GM19240 (cell line): ENCODE measurements around the gene RNF187.
"Not testable (repeated sequence)": the region's sequence is repeated elsewhere in the genome, so short reads cannot be mapped to it uniquely, and the experiment has no call there.

Experiments used
- DNase-seq: peaks from one replicate; pipeline ENCODE4 v3.0.0; 2011; ENCODE audit warnings: low spot score; ENCODE audit not compliant: insufficient read length

The RNF187 gene

DNA sequence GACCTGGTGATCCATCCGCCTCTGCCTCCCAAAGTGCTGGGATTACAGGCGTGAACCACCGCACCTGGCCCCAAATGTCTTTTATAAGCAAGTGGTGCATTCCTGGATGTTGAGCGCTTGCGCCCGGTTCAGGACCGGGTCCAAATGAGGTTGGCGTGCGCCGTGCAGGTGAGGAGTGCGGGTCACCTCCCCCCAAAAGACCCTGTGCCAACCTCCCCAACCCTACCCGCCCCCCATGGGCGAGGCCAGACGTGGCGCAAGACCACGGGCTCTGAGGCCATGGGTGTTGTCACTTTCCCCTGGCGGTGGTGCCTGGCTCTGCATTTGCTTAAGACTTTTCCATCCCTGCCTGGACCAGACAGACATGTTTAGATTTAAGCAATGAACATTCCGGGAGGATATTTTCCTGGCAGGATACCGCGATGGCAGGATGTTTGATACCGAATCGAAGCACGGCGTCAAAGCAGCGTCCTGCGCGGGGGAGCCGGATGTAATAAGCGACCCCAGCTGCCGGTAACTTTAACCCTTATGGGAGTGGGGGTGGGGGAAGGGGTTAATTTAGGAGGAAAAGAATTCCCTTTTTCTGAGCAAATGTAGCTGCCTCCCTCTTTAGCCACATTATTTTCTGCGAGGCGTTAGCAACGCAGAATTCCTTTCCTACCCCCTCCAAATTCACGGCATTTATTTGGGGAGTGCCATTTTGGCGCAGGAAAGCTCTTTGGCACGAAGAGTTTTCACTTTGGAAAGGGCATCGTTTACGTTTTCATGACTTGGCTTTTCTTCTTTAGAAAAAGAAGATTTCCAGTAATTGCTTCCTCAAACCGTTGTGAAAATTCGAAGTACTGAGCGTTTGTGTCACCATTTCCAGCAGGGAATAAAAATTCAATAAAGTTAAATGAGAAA is 27.8 kb upstream of the RNF187 start:
- DNase-seq: peak; percentile 30

DNA sequence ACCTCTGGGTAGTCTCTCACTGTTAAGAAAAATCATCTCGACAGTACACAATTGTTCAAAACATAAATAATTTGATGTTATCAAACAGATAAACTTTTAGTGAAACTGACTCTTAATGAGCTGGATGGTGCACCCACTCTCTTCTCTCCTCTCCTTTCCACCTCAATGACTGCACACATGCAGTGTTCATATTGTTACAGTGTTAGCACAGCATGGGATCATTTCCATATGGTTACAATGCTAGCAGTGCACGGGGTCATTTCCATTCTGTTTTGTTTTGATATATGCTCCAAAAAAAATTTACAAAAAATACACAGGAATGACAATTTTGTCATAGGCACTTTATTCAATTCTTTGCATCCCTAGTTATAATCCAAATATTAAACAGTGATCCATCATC is 26.4 kb upstream of the RNF187 start:
- no peak for DNase-seq

DNA sequence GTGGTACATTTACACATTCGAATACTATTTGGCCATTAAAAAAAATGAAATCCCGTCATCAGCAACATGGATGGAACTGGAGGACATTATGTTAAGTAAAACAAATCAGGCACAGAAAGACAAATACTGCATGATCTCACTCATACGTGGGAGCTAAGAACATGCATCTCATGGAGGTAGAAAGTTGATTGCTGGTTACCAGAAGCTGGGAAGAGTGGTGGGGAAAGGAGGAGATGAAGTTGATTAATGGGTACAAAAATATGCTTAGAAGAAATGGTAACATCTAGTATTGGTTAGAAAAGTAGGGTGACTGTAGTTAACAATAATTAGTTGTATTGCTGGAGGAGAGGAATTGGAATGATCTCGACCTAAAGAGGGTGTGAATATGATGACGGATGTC is 24.6 kb upstream of the RNF187 start:
- no peak for DNase-seq

DNA sequence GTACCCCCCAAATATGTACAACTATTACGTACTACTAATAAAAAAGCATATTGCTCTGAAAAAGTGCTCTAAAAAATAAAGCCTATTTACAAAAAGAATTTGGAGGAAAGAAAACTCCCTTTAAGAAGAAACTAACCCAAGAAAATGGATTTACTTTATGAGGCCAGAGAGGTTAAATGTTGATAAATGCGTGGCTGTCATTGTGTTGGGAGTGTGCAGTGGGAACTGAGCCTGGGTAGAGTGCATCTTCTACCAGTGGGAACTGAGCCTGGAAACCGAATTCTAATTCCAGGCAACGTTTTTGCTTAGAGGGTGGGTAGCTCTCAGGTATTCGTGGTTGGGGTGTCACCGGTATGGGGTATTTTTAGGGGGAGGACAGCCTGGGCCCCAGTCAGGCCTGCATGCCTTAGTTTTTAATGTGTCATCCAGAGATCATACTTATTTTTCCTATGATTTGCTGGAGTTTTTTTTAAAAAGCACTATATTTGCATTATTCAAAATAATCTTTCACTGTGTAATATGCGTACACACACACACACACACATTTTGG is 24.1 kb upstream of the RNF187 start:
- no peak for DNase-seq

DNA sequence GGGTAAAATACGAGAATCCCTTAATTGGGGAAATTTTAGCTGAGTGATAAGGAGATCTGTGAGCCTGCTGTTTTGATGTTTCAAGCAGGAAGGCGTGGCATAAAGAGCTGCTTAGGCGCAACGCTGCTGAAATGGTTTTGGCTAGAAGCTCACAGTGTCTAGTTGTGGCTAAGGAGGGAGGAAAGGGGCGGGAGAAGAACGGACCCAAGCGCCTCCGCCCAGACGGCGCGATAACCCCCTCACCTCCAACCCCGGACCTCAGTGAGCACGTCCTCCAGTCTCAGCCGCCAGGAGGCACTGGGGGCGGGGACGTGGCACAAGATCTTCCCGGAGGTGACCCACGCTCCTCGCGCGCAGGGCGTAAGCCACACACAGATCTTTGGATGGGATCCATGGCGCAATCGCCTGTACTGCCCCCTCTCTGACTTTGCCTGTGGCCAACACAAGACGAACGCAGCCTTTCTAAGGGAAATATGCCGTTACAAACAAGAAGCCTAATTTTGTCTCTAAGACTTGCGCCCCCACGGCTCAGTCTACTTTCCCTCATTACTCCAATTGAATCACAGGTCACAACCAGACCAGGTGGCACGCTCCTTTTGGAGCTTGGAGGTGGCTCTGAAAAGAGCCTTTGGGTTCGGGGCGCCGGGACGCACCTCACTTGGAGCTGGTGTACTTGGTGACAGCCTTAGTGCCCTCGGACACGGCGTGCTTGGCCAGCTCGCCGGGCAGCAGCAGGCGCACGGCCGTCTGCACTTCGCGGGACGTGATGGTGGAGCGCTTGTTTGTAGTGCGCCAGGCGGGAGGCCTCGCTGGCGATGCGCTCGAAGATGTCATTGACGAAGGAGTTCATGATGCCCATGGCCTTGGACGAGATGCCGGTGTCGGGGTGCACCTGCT is 23.4 kb upstream of the RNF187 start:
- DNase-seq: no peak

GRCh38 chr1:228464487-228464983 is 22.6 kb upstream of the RNF187 start:
- peak; percentile 41 for DNase-seq

DNA sequence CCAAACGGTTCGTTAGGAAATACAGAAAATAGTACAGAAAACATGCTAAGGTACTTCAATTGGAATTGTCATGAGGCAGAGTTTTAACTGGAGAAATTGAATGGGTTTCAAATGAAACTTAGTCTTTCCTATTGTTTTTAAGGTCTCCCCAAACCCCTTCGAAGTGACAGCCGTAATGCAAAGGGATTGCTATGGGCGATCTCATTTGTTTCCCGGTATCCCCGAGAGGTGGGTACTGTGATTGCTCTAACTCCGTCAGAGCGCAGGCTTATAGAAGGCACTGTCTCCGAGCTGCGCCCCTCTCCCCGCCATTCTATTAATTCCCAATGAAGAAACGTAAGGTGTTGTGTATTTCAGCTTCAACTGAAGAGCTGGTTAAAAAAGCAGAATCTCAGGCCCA is 22.0 kb upstream of the RNF187 start:
- DNase-seq: no peak

- no peak for DNase-seq
Observed at GRCh38 chr1:228465571-228466146, 21.5 kb upstream of the RNF187 start.

GRCh38 chr1:228468188-228468587 is 19.0 kb upstream of the RNF187 start:
- DNase-seq: not testable (repeated sequence)

DNA sequence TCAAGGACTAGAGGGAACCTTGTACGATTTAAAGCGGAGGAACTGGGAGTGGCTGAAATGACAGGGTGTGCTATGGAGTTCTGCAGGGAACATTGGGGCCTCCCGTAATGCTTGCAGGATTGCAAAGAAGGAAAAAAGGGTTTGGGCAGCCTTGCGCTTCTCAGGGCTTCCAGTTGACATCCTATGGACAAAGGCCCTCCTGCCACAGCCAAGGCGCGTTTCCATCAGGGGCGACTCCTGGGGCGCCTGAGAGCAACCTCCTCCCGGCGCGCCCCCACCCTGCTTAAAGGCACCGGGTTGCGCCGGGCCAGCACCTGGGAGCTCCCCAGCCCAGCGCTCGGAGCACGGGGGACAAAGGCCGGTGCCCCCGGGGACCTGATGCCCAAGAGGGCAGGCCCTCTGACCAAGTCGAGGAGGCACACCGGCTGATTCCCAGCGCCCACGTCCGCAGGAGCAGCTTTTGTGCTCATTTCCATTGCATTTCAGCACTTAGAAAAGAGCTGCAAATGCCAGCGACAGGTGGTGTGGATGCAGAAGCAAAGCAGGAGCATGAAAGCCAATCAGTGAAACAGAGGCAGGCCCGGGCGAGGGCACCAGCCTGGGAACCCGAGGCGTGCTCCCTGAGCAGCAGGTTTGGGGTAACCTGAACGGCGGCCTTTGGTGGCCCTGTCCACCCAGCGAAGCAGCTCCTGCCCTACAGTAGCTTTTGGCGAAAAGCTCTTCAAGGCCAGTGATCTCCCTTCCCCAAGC is 17.6 kb upstream of the RNF187 start:
- DNase-seq: no peak

- no peak for DNase-seq
Observed at GRCh38 chr1:228471154-228471761, 15.9 kb upstream of the RNF187 start.

- DNase-seq: no peak
Observed at GRCh38 chr1:228471762-228472398, 15.3 kb upstream of the RNF187 start.

- no peak for DNase-seq
Observed at GRCh38 chr1:228472655-228473054, 14.5 kb upstream of the RNF187 start.

- no peak for DNase-seq
Observed at GRCh38 chr1:228474507-228474906, 12.7 kb upstream of the RNF187 start.

GRCh38 chr1:228475812-228476211 is 11.4 kb upstream of the RNF187 start:
- no peak for DNase-seq

- no peak for DNase-seq
Observed at GRCh38 chr1:228477263-228477662, 9.9 kb upstream of the RNF187 start.

GRCh38 chr1:228478326-228478725 is 8.9 kb upstream of the RNF187 start:
- no peak for DNase-seq

DNA sequence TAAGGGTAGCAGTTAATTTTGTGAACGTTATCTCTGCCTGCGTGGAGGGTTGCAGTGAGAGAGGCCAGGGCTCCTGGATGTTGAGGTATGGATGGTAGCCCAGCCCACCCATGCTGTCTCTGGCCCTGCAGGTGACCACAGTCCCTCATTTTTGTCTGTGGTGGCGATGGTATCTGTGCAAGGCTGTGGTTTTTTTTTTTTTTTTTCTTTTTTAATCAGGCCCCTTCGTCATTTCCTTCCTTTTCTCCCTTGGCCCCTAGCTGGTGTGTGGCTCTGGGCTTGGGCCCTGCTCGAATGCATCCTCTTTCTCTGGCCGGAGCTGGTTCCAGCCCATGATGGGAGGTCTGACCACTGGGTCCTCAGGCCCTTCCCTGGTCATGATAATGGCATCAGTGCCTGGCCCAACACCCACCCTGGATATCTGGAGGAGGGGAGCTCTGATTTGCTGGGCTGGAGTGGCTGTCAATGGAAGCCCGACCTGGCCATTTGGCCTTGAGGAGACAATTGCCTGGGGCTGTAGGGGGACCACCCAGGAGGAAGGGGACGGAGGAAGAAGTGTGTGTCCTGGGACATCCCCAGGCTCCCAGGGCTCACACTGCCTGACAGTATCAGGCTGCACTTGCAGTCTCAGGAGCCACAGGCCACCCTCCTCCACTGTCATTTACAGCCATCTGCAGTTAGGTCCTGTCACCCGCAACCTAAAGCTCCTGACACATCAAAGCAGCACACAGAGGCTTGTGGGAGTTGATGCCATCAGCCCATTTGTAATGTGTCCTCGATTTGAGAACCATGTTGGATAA is 8.1 kb upstream of the RNF187 start:
- peak; percentile 33 for DNase-seq

DNA sequence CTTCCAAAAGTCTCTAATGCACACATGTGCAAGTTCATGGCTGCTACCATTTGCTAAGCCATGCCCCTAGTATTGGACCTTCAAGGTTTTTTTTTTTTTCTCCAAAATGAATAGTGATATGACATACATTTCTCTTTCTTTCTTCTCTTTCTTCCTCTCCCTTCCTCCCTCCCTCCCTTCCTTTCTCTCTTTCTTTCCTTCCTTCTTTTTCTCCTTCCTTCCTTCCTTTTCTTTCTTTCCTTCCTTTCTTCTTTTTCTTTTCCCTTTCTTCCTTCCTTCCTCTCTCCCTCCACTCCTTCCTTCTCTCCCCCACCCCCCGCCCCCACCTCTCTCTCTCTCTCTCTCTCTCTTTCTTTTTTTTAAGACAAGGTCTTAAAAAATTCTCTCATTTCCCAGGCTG is 3.4 kb upstream of the RNF187 start:
- DNase-seq: no peak
